Jurkat, Clone E6-1 (cell line): ENCODE results near the gene CTDP1.

Source experiments
- DNase-seq: peaks from one replicate; pipeline ENCODE4 v3.0.0-alpha.2; 2011; ENCODE audit warnings: low read depth, low spot score
- H3K4me3 ChIP-seq: 2 replicates; pipeline ENCODE4 v1.5.1; 2011; ENCODE audit warnings: mild to moderate bottlenecking, low read length, control low read depth, moderate library complexity

Gene CTDP1

DNA sequence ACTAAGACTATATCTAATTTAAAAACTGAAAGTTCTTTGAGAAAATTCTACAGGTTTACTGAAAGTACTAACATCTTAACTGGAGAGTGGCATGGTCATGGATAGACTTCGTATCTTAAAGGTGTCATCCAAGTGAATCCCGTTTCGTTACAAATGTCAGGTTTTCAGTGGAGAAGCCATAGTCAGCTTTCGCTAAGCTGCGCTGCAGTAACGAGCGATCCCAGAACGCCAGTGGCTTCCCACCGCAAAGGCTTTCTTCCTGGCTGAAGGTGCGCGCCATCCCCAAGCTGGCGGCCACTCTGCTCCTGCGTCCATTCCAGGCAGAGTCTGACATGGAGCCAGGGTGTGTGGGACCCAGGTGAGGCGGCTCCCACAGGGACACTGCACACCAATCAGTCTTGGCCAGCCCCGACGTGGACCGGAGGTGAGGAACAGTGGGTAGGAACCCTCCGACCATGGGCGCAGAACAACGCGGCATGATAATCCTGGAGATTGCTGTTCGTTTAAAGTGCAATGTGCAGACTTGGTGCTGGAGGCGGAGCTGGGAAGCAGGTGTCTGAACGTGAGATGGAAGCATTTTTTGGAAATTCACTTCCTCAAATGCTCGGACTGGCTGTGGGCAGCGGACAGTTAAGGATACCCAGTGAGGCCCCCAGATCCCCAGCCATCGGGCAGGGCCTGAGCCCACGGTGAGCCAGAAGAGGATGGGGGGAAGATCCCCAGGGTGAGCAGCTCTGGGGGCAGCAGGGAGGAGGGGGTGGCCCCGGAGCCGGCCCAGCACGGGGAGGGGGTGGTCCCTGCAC, 90.3 kb downstream of the CTDP1 start:
- DNase-seq: no peak
- H3K4me3 ChIP-seq: no peak overlapping the region

DNA sequence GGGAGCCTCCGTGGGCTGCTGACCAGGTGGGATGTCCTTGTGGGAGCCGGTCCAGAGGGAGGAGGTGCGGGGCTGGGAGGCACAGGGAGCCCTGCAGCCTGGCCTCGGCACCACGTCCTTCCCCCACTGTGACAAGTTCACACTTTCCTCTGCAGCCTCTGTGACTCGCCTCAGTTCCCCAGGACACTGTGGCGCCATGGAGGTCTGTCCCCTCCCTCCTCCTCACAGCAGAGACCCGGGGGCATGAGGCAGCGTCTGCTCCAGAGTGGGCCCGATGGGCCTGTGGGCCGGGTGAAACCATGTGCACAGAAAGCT, 90.9 kb downstream of the CTDP1 start:
- DNase-seq: no peak
- no peak overlapping the region for H3K4me3 ChIP-seq

DNA sequence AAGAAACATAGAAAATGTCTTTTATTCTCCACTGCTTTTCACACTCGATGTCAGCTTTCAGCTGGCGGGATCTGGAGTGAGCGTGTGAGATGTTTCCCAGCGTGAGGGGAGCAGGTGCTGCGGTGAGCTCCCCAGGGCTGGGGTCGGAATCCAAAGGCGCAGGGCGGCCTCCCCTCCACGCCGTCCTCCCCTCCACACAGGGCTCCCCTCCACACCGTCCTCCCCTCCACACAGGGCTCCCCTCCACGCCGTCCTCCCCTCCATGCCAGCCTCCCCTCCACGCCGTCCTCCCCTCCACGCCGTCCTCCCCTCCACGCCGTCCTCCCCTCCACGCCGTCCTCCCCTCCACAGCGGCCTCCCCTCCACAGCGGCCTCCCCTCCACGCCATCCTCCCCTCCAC, 91.2 kb downstream of the CTDP1 start:
- no peak overlapping the region for H3K4me3 ChIP-seq
- no peak for DNase-seq

DNA sequence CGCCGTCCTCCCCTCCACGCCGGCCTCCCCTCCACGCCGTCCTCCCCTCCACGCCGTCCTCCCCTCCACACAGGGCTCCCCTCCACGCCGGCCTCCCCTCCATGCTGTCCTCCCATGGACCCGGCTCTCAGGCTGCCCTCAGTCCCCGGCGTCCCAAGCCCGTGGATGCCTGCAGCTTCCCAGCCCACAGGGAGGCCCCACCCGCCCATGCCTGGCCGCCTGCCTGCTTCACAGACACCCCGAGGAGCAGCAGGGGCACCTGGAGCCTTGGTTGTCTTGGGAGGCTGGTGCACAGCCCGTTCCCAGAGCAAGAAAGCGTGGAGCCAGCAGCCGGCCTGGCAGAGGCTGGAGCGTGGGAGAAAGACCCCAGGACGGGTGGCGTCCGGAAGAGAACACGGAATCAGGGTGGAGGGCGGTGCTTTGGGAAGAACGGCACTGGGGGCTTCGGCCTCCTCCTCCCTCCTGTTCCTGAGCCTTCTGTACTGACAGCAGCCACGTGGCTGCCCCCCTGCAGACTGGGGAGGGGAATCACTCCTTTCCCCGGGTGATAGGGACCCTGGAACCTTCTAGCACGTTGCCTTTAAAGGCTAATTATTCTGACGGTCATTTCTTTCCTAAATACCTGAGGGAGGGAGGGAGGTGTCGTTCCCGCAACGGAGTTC, 92.0 kb downstream of the CTDP1 start:
- H3K4me3 ChIP-seq: no peak overlapping the region
- DNase-seq: no peak

DNA sequence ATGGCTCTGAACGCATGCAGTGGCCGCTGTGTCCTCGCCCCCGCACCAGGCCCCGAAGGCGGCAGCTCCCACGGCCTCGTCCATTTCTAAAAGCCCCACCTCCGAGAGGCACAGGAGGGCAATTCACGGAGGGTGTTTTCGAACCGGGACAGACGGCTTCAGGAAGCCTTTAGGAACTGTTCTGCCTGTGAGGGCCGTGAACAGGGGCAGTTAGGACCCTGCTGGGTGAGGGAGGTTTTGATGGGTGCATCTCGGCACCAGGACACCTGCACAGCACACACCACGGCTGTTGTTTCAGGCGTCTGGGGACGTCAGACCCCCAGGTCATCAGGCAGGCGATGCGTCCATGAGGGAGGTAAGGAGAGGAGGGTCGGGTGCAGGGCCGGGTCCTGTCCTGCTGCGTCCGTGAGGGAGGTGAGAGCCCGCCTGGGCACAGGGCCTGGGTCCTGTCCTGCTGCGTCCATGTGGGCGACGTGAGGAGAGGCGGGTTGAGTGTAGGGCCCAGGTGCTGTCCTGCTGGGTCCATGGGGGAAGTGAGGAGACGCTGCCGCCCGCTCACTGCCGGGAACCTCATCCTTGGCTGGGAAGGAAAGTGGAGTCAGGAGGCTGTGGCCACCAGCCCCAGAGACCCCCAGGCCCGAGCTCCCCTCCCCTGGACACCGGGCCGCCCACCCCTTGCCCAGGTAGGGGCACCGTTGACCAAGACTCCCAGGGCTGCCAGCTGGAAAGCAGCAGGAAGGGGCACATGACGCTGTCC, 92.7 kb downstream of the CTDP1 start:
- H3K4me3 ChIP-seq: no peak overlapping the region
- DNase-seq: no peak

DNA sequence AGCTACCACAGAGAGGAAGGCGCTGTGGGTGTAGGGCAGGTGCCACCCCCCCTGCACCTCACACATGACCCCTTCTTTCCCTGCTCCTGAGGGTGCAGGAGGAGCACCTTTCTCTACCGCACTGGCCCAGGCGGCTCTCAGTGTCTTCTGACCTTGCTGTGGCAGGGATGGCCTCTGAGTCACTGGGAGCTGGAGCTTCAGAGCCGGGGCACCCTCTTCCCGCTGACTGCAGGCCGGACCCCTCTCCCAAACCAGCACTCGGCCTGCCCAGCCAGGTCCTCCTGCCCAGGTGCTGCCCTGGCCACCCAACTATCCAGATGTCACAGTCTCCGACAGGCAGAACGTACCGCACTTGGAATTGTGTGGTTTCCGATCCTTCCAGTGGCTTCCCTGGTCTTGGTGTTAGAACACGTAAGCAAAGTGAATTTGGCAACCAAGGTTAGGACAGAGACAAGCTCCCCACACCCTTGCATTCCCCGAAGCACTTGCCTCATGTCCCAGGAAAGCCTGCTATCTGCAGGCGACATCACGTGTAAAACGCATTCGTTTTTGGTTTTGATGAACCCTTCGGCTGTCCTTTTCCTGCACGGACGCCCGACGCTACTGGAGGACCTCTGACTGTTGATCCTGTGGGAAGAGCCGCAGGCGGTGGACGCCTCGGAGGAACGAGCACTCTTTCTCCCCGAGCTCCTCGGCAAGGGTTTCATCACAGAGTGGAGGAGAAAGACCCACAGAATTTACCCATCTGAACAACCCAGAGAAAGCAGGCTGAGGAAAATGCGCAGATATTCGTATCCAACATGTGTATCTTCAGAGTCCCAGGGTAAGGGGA, 93.5 kb downstream of the CTDP1 start:
- no peak for DNase-seq

DNA sequence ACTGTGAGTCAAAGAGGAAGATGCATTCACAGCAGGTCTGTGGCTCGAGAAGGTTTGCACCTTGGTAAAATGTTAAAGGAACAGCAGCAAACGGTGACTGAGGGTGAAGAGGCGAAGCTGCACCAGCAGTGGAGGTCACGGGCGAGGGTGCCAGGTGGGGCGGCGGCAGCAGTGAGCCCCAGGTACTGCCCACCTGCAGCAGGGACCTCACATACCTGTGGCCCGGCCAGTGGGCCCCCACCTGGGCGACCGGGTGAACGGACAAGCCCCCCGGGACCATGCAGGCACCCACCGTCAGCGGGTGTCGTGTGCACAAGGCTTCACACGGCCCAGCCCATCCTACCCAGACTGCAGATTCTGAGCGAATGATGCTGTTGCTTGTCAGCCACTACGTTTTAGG, 94.5 kb downstream of the CTDP1 start:
- H3K4me3 ChIP-seq: no peak overlapping the region
- DNase-seq: no peak

More for the DNA sequence above, 93.5 kb downstream of the CTDP1 start:
- no peak overlapping the region for H3K4me3 ChIP-seq

DNA sequence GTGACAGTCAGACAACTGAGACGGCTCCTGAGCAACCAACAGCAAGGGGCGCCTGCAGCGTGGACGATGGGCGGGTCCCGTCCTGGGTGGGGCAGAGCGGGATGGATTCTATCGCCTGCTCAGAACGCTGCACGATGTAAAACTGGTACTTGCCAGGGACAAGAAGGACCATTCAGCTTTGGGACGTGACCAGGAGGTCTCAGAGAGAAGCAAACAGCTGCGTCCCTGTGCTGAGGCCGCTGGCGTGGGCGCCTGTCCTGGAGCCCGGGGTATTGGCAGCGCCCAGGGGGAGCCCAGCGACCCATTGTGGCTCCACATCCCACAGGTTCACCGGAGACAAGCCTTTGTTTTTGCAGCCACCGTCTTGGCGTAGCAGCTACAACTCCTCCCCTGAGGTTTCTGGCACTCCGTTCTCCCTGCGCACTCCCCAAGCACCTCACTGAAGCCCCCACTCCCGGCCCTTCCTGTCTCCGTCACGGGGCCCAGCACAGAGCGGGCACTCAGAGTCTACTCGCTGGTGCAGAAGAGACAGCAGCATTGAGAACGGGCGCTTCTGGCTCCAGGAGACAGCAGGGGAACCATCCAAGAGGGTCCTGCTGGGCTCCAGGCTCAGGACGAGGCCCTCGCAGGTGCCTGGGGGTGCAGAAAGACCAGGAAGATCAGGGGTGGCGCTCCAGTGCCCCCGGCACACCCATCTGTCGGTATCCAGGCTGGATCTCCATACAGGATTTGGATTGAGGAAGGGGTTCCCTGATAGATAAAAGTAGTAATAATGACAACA, 96.0 kb downstream of the CTDP1 start:
- H3K4me3 ChIP-seq: no peak overlapping the region
- DNase-seq: no peak

DNA sequence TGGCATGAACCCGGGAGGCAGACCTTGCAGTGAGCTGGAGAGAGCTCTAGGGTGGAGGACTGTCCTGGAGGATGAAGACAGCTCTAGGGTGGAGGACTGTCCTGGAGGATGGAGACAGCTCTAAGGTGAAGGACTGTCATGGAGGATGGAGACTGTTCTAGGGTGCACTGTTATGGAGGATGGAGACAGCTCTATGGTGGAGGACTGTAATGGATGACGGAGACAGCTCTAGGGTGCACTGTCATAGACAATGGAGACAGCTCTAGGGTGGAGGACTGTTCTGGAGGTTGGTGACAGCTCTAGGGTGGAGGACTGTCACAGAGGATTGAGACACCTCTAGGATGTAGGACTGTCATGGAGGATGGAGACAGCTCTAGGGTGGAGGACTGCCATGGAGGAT, 97.1 kb downstream of the CTDP1 start:
- H3K4me3 ChIP-seq: no peak overlapping the region
- DNase-seq: no peak

DNA sequence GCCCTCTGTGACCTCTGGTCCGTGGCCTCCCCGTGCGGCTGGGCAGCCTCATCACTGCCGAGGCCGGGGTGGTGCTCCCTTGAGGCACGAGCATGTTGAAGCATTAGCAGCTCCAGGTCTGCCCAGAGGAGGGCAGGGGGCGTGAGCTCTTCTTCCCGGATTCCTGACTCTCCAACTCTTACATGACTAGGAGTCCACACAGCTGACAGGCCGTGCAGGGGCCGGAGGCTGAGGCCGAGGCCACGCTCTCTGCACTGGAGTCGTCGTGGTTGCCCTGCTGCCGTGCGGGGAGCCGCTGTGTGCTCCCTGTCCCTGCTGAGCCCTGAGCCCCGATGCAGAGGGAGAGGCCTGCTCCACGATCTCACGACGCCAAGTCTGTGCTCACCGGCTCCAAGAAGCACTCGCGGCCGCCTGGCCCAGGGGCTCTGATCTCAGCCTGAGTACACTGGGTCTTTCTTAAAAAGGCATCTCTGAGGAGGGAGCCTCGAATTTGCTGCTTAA, 98.7 kb downstream of the CTDP1 start:
- DNase-seq: no peak
- H3K4me3 ChIP-seq: no peak overlapping the region

DNA sequence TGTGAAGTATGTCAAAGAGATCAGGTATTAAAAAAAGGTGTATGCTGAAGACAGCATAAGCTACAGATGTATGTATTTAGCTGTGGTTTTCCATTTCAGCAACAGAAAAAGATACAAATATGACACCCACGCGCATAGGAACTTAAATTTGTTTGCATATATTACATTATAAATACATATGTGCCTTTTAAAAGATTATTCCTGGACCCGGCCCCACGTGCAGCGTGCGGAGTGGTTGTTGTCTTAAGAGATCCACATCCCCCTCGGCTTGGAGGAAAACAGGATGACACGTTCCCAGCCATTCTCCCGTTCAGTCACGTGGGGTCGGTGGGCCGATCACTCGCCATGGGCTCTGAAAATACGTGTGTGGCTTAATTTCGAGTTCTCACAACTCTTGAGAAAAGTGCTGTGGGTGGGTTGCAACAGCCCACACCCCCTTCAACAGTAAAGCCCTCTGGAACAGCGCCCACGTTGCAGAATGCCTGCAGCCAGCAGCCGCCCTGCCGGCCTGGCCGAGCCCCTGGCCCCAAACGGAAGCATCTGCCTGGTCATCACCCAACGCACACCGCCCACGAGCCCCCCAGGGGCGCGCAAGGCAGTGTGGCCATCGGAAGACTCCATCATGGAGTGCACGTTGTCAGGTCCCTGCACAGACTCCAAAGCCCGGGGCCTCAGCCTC, 99.6 kb downstream of the CTDP1 start:
- DNase-seq: no peak
- no peak overlapping the region for H3K4me3 ChIP-seq

DNA sequence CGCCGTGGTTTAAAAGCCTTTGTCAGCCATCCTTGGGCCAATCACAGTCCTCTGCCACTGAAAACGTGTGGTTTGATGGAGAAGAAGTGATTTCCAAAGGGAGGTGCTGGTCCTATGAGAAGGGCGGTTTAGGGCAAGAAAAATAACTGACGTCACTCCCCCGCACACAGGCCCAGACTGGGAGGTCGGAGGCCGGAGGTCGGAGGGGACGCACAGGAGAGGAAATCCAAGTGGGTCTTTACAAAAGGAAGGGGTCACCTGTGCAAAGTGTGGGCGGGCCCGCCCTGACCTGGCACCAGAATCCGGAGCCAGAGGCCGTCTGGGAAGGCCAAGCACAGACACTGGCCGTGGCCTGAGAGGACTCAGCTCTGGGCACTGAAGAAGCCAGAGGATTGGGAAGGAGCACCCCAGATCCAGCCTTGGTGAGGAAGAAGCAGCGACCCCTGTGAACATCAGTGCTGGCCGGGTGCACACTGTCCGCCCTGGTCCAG, 100.1 kb downstream of the CTDP1 start:
- no peak for DNase-seq

DNA sequence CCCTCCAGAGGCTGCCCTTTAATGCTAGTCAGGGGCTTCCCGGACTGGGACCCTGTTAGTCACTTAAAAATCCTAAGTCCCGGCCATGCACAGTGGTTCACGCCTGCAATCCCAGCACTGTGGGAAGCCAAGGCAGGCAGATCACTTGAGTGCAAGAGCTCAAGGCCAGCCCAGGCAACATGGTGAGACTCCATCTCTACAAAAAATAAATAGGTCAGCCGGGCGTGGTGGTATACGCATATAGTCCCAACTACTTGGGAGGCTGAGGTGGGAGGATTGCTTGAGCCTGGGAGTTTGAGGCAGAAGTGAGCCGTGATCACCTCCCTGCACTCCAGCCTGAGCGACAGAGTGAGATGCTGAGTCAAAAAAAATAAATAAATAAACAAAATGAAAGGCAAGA, 100.9 kb downstream of the CTDP1 start:
- DNase-seq: no peak
- no peak overlapping the region for H3K4me3 ChIP-seq

More for the DNA sequence above, 100.1 kb downstream of the CTDP1 start:
- H3K4me3 ChIP-seq: no peak overlapping the region

DNA sequence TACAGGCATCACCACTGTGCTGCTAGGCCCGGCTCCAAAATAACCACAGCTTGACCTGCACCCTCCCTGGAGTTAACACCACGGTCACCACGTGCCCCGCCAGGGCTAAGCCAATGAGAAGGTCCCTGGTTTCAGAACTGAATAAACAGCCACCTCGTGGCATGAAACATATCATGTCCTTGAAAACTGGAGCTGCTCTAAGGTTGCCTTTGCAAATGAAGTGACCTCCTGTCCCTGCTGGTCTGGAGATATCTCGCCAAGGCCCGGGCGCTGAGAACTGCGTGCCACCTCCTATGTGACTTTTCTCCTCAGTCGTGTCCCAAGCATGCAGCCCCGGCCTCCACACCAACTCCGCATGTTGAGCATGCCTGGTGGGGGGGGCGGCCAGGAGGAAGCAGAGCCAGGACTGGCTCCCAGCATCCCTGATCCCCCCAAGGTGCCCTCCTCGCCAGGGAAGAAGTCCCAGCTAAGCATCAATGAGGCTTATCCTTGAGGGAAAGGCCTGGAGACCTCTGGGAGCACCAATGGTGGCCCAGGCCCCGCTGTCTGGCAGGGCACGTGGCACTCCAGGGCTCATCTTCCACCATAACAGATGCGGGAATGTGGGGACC, 101.8 kb downstream of the CTDP1 start:
- no peak for DNase-seq
- H3K4me3 ChIP-seq: no peak overlapping the region

DNA sequence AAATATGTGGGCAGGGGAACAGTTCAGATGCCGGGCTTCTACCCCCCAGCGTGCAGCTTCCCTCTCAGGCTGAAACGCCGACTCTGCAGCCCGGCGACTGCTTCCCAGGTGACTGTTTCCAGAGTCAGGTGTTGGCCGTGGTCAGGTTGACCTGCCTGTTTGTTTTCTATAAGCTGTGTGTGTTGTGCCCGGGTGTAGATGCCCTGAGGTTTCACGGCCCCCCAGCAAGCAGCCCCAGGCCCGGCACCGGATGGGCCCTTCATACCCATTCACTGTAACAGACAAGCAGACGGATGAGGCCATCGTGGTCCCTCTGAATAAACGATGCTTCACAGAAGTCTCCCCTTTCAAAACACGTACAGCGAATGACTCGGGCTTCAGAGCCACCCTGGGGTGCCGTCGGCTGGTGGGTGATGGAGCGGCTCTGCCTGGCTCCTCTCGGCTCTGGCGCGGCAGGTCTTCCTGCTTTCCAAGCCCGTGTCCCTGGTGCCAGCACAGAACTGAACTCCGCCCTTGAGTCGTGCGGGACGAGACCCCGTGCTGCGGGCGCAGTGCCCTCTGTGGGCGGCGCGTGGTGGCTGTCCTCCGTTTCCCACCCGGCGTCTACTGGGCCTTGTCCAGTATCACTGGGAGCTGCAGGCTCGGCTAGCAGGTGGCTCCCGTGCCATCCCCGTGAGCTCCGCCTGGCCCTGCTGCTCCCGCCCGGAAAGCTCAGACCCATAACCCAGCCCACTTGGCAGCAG, 103.1 kb downstream of the CTDP1 start:
- DNase-seq: no peak
- H3K4me3 ChIP-seq: no peak overlapping the region

DNA sequence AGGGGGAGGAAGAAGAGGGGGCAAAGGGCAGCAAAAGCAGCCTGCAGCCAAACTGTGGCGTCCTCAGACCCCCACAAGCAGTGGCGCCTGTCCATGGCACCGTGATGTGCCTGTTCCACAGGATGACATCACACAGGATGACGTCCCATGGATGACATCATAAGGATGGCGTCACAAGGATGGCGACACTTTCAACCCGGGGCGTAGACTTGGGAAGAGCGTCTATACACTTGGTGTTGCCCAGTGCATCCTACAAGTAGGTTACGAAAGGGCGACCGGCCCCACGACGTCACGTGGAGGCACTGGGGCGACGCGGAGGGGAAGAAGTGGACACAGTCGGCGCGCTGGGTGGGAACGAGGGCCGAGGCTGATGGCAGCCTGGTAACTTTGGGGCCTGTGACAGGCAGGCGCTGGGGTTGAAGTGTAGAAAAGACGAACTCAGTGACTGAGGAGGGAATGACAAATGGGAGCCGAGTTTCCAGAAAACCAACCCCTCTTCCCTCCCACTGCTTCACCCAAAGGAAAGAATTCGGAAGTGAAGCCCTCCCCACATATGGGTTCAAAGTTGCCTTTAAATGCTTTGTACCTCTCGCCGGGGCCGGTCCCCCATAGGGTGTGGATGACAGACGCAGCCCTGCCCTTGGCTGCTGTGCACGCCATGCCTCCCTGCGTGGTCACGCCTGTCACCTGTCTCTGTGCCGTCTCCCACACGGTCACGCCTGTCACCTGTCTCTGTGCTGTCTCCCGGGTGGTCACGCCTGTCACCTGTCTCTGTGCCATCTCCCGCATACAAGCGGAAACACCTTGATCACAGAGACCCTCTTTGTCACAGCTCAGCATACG, 104.7 kb downstream of the CTDP1 start:
- no peak for DNase-seq
- no peak overlapping the region for H3K4me3 ChIP-seq
